HepG2 (cell line): ENCODE results near the gene SERTAD3. TPM values are rescaled to one million over a fixed set of nuclear protein-coding genes. Genes with fewer than 3 reads are reported as not detected.

Experiments used
- CHD4 ChIP-seq: fragments of 200-600 bp; sonication (generic); IDR thresholded peaks from 2 replicates; pipeline ENCODE4 v1.7.0; 2017; ENCODE audit warnings: mild to moderate bottlenecking, low read length, borderline replicate concordance
- DR1 ChIP-seq: sonication (generic); formaldehyde crosslinking; IDR thresholded peaks from 2 replicates; pipeline ENCODE4 v1.8.0; 2021; ENCODE audit warnings: mild to moderate bottlenecking, missing genetic modification reagents, inconsistent platforms
- GTF3A ChIP-seq: sonication (generic); formaldehyde crosslinking; conservative IDR thresholded peaks from 2 replicates; pipeline ENCODE4 v1.4.0; 2020; ENCODE audit warnings: mild to moderate bottlenecking, missing genetic modification reagents
- HNF1B ChIP-seq: sonication (generic); formaldehyde crosslinking; IDR thresholded peaks from 2 replicates; pipeline ENCODE4 v1.5.1; 2020; ENCODE audit warnings: mild to moderate bottlenecking, moderate library complexity, missing genetic modification reagents
- MAFK ChIP-seq, 2 experiments: IDR thresholded peaks in 1 of 2; conservative IDR thresholded peaks in 1 of 2; 2 replicates each; pipeline ENCODE4 v1.6.1; 2011; ENCODE audit warnings: improper control_type of control experiment in 2 of 2, low read length in 2 of 2
- MAZ ChIP-seq, 2 experiments: sonication (generic) in 1 of 2; formaldehyde crosslinking in 1 of 2; IDR thresholded peaks; 2 replicates each; pipeline versions ENCODE4 v1.5.0 to v1.6.1; 2012 to 2020; ENCODE audit warnings: low read depth in 2 of 2, mild to moderate bottlenecking in 2 of 2, borderline replicate concordance in 1 of 2, improper control_type of control experiment in 1 of 2, low read length in 1 of 2, missing genetic modification reagents in 1 of 2, moderate library complexity in 1 of 2
- NCOR1 ChIP-seq: fragments of 200-600 bp; sonication (generic); IDR thresholded peaks from 2 replicates; pipeline ENCODE4 v1.7.0; 2017; ENCODE audit warnings: antibody characterized with exemption, low read length, borderline replicate concordance
- NFYC ChIP-seq: IDR thresholded peaks from 2 replicates; pipeline ENCODE4 v1.6.1; 2016; ENCODE audit warnings: missing genetic modification reagents, missing compliant biosample characterization
- POGZ ChIP-seq: sonication (generic); formaldehyde crosslinking; IDR thresholded peaks from 2 replicates; pipeline ENCODE4 v1.4.0; 2020; ENCODE audit warnings: mild to moderate bottlenecking, missing genetic modification reagents
- POLR2G ChIP-seq: fragments of 200-400 bp; formaldehyde crosslinking; IDR thresholded peaks from 2 replicates; pipeline ENCODE4 v1.6.1; 2018; ENCODE audit warnings: mild to moderate bottlenecking, low read depth, low read length, moderate library complexity
- PTBP1 ChIP-seq: fragments of 200-400 bp; formaldehyde crosslinking; IDR thresholded peaks from 2 replicates; pipeline ENCODE4 v1.6.1; 2018; ENCODE audit warnings: low read length, low read depth; ENCODE audit not compliant: poor library complexity, severe bottlenecking
- RARA ChIP-seq: IDR thresholded peaks from 2 replicates; pipeline ENCODE4 v1.6.1; 2016; ENCODE audit warnings: missing genetic modification reagents, missing compliant biosample characterization
- SIX1 ChIP-seq: sonication (generic); formaldehyde crosslinking; IDR thresholded peaks from 2 replicates; pipeline ENCODE4 v1.4.0; 2020; ENCODE audit warnings: missing genetic modification reagents, borderline replicate concordance
- SRF ChIP-seq: IDR thresholded peaks from 2 replicates; pipeline ENCODE4 v1.6.1; 2011; ENCODE audit warnings: mild to moderate bottlenecking, low read depth, low read length, moderate library complexity
- THAP8 ChIP-seq: sonication (generic); formaldehyde crosslinking; IDR thresholded peaks from 2 replicates; pipeline ENCODE4 v1.5.1; 2020; ENCODE audit warnings: missing genetic modification reagents, mild to moderate bottlenecking, borderline replicate concordance
- ZNF160 ChIP-seq: sonication (generic); formaldehyde crosslinking; IDR thresholded peaks from 2 replicates; pipeline ENCODE4 v1.8.0; 2022; ENCODE audit warnings: mild to moderate bottlenecking, inconsistent platforms, missing genetic modification reagents
- ZNF552 ChIP-seq: sonication (generic); formaldehyde crosslinking; IDR thresholded peaks from 2 replicates; pipeline ENCODE4 v1.9.0; 2022; ENCODE audit warnings: missing genetic modification reagents, mild to moderate bottlenecking, borderline replicate concordance
- ZNF720 ChIP-seq: sonication (generic); formaldehyde crosslinking; IDR thresholded peaks from 2 replicates; pipeline ENCODE4 v1.4.0; 2020; ENCODE audit warnings: missing genetic modification reagents
- ZNF883 ChIP-seq: sonication (generic); formaldehyde crosslinking; IDR thresholded peaks from 2 replicates; pipeline ENCODE4 v1.5.1; 2020; ENCODE audit warnings: mild to moderate bottlenecking, missing genetic modification reagents; ENCODE audit errors: not compliant biosample characterization
- polyA plus RNA-seq, 8 experiments: library from polyadenylated mRNA; depleted of rRNA in 3 of 8; stranded (reverse) in 7 of 8; unstranded in 1 of 8; fragments of >200 nt; fragmentation: Illumina TruSeq in 4 of 8; extraction: Trizol in 4 of 8; gene quantifications; 2 replicates each; pipeline versions ENCODE4 v1.2.1 to v1.2.3, GENCODE V29; 2011 to 2016; ENCODE audit warnings: low read depth in 4 of 8, missing spikeins in 1 of 8, mixed read lengths in 1 of 8; ENCODE audit not compliant: insufficient read depth in 1 of 8
- total RNA-seq, 5 experiments: library from RNA; depleted of rRNA; stranded (reverse); fragments of >200 nt; fragmentation: Illumina TruSeq; extraction: Trizol; gene quantifications; 2 replicates each; pipeline ENCODE4 v1.2.3, GENCODE V29; 2016; ENCODE audit warnings: low read depth in 1 of 5
- TF ChIP-seq, protein P1 (sequence below), 2 experiments: sonication (generic) in 1 of 2; formaldehyde crosslinking in 1 of 2; IDR thresholded peaks; 2 replicates each; pipeline versions ENCODE4 v1.5.1 to v1.6.1; 2011 to 2020; ENCODE audit warnings: borderline replicate concordance in 1 of 2, low read depth in 1 of 2, low read length in 1 of 2, mild to moderate bottlenecking in 1 of 2, missing genetic modification reagents in 1 of 2, moderate library complexity in 1 of 2
- TF ChIP-seq, protein P2 (sequence below): fragments of 450-650 bp; IDR thresholded peaks from 2 replicates; pipeline ENCODE4 v1.6.1; 2017; ENCODE audit warnings: mild to moderate bottlenecking

SERTAD3 gene
- total and polyA plus RNA-seq, 2 of the 13 experiments (the other 11 are each of a cell fraction or from before 2014, with no cell fraction given): 9.6 to 16.9 TPM

- TF ChIP-seq, protein P1, sequence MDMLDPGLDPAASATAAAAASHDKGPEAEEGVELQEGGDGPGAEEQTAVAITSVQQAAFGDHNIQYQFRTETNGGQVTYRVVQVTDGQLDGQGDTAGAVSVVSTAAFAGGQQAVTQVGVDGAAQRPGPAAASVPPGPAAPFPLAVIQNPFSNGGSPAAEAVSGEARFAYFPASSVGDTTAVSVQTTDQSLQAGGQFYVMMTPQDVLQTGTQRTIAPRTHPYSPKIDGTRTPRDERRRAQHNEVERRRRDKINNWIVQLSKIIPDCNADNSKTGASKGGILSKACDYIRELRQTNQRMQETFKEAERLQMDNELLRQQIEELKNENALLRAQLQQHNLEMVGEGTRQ (IDR thresholded peaks at IDR 0.05; ENCODE audit: low read depth, low read length): no peak
- TF ChIP-seq, protein P1 (CRISPR knock-in tag; IDR thresholded peaks at IDR 0.05; ENCODE audit: borderline replicate concordance): no peak
- TF ChIP-seq PTBP1: no peak
- peak; percentile 69 for TF ChIP-seq RARA
- TF ChIP-seq, protein P2, sequence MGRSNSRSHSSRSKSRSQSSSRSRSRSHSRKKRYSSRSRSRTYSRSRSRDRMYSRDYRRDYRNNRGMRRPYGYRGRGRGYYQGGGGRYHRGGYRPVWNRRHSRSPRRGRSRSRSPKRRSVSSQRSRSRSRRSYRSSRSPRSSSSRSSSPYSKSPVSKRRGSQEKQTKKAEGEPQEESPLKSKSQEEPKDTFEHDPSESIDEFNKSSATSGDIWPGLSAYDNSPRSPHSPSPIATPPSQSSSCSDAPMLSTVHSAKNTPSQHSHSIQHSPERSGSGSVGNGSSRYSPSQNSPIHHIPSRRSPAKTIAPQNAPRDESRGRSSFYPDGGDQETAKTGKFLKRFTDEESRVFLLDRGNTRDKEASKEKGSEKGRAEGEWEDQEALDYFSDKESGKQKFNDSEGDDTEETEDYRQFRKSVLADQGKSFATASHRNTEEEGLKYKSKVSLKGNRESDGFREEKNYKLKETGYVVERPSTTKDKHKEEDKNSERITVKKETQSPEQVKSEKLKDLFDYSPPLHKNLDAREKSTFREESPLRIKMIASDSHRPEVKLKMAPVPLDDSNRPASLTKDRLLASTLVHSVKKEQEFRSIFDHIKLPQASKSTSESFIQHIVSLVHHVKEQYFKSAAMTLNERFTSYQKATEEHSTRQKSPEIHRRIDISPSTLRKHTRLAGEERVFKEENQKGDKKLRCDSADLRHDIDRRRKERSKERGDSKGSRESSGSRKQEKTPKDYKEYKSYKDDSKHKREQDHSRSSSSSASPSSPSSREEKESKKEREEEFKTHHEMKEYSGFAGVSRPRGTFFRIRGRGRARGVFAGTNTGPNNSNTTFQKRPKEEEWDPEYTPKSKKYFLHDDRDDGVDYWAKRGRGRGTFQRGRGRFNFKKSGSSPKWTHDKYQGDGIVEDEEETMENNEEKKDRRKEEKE: no peak
- no peak for TF ChIP-seq MAFK (conservative IDR thresholded peaks at IDR 0.05 in 1 of 2, IDR thresholded peaks at IDR 0.05 in 1 of 2; ENCODE audit: low read length in 2 of 2)
- TF ChIP-seq THAP8 (CRISPR knock-in tag): no peak
- no peak for TF ChIP-seq SRF
- no peak for TF ChIP-seq CHD4
- TF ChIP-seq GTF3A (CRISPR knock-in tag): no peak
- no peak for TF ChIP-seq NFYC (CRISPR knock-in tag)
- no peak for TF ChIP-seq ZNF720 (CRISPR knock-in tag)
- no peak for TF ChIP-seq MAZ (IDR thresholded peaks at IDR 0.05; ENCODE audit: borderline replicate concordance, low read depth, low read length)
- TF ChIP-seq MAZ (CRISPR knock-in tag; IDR thresholded peaks at IDR 0.05; ENCODE audit: low read depth): no peak
- no peak for TF ChIP-seq NCOR1
- TF ChIP-seq DR1 (CRISPR knock-in tag): no peak
- TF ChIP-seq HNF1B (CRISPR knock-in tag): 0 out of 2 replicates have a peak, but pooled peaks have one; percentile 44
- TF ChIP-seq SIX1 (CRISPR knock-in tag): no peak
- TF ChIP-seq POLR2G: peak; percentile 52; the same call in 1 of the 2 replicates
- TF ChIP-seq ZNF160 (CRISPR knock-in tag): no peak
- no peak for TF ChIP-seq ZNF883 (CRISPR knock-in tag)
- no peak for TF ChIP-seq ZNF552 (CRISPR knock-in tag)
- no peak for TF ChIP-seq POGZ (CRISPR knock-in tag)
Measured at GRCh38 chr19:40416918-40417642, 27.1 kb downstream of the SERTAD3 start (continued).
